ENCODE measurements around the gene FAM180A. TPM values are rescaled to one million over a fixed set of nuclear protein-coding genes. Genes with fewer than 3 reads are reported as not detected.

The FAM180A gene
- total RNA-seq, 1 donor from 2014 or later = 0.24 TPM

DNA sequence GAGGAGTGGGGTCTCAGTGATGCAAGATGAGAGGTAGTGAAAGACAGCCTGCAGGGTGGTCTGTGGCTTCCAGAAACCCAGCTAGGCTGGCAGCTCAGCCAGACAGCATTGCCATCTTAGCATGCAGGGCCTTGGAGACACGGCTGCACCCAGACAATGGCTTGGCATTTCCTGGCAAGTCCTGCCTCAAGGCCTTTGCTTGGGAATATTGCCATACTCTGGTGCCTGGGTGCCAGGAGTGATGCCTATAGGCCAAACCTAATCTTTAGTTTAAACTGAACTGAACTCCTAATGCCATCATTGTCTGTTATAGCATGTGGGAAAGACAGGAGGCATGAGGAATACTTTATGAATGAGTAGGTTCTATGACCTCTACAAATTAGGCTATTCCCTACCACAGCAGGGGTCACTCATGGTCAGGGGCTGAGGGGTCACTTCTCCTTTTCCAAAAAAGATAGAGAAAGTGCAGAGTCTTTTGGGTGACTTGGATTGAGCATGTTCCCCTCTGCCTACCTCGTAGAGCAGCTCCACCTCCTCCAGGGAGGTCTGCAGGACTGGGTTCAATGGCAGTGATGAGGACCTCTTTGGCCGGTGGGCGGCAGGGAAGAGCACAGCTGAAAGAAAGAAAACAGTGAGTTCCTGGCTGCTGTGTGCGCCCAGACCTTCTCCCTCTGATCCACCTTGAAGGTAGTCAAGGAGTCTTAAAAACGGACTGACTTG lies 11.9 kb downstream of the FAM180A start:
- TF ChIP-seq, protein P1, sequence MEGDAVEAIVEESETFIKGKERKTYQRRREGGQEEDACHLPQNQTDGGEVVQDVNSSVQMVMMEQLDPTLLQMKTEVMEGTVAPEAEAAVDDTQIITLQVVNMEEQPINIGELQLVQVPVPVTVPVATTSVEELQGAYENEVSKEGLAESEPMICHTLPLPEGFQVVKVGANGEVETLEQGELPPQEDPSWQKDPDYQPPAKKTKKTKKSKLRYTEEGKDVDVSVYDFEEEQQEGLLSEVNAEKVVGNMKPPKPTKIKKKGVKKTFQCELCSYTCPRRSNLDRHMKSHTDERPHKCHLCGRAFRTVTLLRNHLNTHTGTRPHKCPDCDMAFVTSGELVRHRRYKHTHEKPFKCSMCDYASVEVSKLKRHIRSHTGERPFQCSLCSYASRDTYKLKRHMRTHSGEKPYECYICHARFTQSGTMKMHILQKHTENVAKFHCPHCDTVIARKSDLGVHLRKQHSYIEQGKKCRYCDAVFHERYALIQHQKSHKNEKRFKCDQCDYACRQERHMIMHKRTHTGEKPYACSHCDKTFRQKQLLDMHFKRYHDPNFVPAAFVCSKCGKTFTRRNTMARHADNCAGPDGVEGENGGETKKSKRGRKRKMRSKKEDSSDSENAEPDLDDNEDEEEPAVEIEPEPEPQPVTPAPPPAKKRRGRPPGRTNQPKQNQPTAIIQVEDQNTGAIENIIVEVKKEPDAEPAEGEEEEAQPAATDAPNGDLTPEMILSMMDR (IDR thresholded peaks at IDR 0.05) = no peak
- Mint-ChIP-seq H3K4me1 (ENCODE audit: unreplicated experiment) (peaks cover 3% of the 10 kb centered on the region), H3K9me3 (ENCODE audit: unreplicated experiment) (no peaks in the 10 kb centered on the region), H3K27ac (ENCODE audit: unreplicated experiment) (no peak overlapping the region), H3K4me3 (ENCODE audit: unreplicated experiment) (no peak overlapping the region), H3K36me3 (ENCODE audit: unreplicated experiment) (no peaks in the 10 kb centered on the region), H3K27me3 (ENCODE audit: unreplicated experiment) (no peaks in the 10 kb centered on the region)
- DNase-seq (ENCODE audit: extremely low spot score, unreplicated experiment) = no peak

DNA sequence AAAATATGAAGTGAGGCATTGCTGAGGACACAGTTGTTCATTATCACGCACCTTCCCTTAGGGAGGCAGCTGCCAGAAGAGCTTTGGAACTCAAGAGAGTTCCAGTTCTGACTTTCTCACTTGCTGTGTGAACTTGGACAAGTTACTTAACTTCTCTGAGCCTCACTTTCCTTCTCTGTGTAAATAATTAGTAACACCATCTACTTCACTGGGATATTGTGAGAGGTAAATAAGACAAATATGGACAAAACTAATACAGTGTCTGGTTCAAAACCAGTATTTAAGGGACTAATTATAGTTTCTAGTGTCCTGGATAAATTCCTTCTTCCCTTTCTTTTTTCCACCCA lies 14.3 kb downstream of the FAM180A start:
- TF ChIP-seq, protein P1 (IDR thresholded peaks at IDR 0.05) = no peak
- H3K4me3 Mint-ChIP-seq (ENCODE audit: unreplicated experiment) = no peak overlapping the region
- no peak overlapping the region for H3K27ac Mint-ChIP-seq (ENCODE audit: unreplicated experiment)
- no peaks in the 10 kb centered on the region for H3K36me3 Mint-ChIP-seq (ENCODE audit: unreplicated experiment)
- no peaks in the 10 kb centered on the region for H3K27me3 Mint-ChIP-seq (ENCODE audit: unreplicated experiment)
- H3K9me3 Mint-ChIP-seq (ENCODE audit: unreplicated experiment) = no peaks in the 10 kb centered on the region
- H3K4me1 Mint-ChIP-seq (ENCODE audit: unreplicated experiment) = peaks cover 8% of the 10 kb centered on the region
- DNase-seq (ENCODE audit: extremely low spot score, unreplicated experiment) = no peak

DNA sequence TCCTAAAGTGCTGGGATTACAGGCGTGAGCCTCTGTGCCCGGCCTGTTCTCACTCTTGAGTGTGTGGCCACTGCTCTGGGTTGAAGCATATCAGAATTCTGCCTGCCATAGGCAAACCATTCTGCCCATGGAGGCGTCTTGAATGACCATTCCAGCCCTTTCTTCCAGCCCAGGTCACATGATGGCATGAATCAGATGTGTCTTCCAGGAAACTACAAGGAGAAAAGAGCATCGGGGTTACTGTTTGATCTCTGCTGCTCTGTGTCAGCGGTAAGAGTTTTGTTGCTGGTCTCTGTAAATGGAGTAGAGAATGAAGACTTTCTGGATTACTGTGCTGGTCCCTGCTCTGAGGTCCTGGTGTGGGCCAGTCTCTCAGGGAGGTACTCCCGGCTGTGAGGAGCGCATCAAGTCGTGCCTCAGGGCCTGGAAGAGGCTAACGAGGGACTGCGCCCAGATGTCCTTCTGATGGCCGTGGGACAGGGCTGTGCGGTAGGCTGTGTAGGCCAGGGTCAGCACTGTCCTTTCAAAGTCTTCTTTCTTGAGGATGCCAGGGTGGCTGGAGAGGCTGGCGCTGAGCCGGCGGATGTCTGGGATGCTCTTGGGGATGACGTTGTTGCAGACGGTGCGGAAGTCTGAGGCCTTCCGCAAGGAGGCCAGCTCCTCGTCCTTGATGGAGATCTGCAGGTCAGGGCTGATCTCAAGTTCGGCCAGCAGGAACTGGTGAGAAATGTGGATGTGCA lies 14.8 kb downstream of the FAM180A start:
- Mint-ChIP-seq H3K36me3 (ENCODE audit: unreplicated experiment) (no peaks in the 10 kb centered on the region), H3K4me1 (ENCODE audit: unreplicated experiment) (peaks cover 11% of the 10 kb centered on the region), H3K4me3 (ENCODE audit: unreplicated experiment) (no peak overlapping the region), H3K9me3 (ENCODE audit: unreplicated experiment) (no peaks in the 10 kb centered on the region), H3K27ac (ENCODE audit: unreplicated experiment) (no peak overlapping the region), H3K27me3 (ENCODE audit: unreplicated experiment) (no peaks in the 10 kb centered on the region)
- no peak for DNase-seq (ENCODE audit: extremely low spot score, unreplicated experiment)
- TF ChIP-seq, protein P1 (IDR thresholded peaks at IDR 0.05) = no peak

- H3K9me3 Mint-ChIP-seq (ENCODE audit: unreplicated experiment) = no peaks in the 10 kb centered on the region
- TF ChIP-seq, protein P1 (IDR thresholded peaks at IDR 0.05) = no peak
- H3K4me1 Mint-ChIP-seq (ENCODE audit: unreplicated experiment) = peaks cover 14% of the 10 kb centered on the region
- DNase-seq (ENCODE audit: extremely low spot score, unreplicated experiment) = no peak
- no peaks in the 10 kb centered on the region for H3K27me3 Mint-ChIP-seq (ENCODE audit: unreplicated experiment)
- no peak overlapping the region for H3K4me3 Mint-ChIP-seq (ENCODE audit: unreplicated experiment)
- H3K27ac Mint-ChIP-seq (ENCODE audit: unreplicated experiment) = no peak overlapping the region
- H3K36me3 Mint-ChIP-seq (ENCODE audit: unreplicated experiment) = no peaks in the 10 kb centered on the region
Measured at GRCh38 chr7:135731131-135731530, 17.5 kb downstream of the FAM180A start.

DNA sequence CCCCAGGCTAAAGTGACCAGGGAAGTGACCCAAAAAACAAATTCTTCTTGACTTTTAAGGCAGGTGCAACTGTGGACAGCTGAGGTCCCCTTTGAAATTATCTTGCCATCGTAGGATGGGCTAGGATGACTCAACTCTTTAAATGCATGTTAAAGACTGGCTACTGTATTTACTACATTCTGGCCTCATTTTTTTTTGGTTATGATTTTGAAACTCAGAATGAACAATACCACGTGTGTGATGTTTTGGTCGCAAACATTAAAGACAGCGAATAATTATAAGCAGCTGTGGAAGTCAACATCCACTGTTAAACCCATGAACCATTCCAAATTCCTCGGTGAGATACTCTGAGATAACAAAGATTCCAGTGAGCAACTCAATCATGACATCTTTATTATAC lies 19.4 kb downstream of the FAM180A start:
- DNase-seq (ENCODE audit: extremely low spot score, unreplicated experiment) = no peak
- H3K27ac Mint-ChIP-seq (ENCODE audit: unreplicated experiment) = no peak overlapping the region
- H3K27me3 Mint-ChIP-seq (ENCODE audit: unreplicated experiment) = no peaks in the 10 kb centered on the region
- H3K36me3 Mint-ChIP-seq (ENCODE audit: unreplicated experiment) = no peaks in the 10 kb centered on the region
- TF ChIP-seq, protein P1 (IDR thresholded peaks at IDR 0.05) = no peak
- peaks cover 14% of the 10 kb centered on the region for H3K4me1 Mint-ChIP-seq (ENCODE audit: unreplicated experiment)
- H3K4me3 Mint-ChIP-seq (ENCODE audit: unreplicated experiment) = no peak overlapping the region
- H3K9me3 Mint-ChIP-seq (ENCODE audit: unreplicated experiment) = no peaks in the 10 kb centered on the region

Measured in osteocyte (in vitro differentiated cells).